Posterior cingulate gyrus (tissue), 11 donors: ENCODE results near the gene GMPPA.
A peak's percentile ranks its signal among the peaks of the same experiment; 100 is the strongest.

Experiments
- DNase-seq, 10 donors: peaks; one replicate each; pipeline versions ENCODE4 v3.0.0 to v3.0.0-alpha.2; 2020 to 2021; ENCODE audit warnings: mixed read lengths in 3 of 10
- intact Hi-C: fragments of 100-400 bp; cut with DNase I; formaldehyde crosslinking; loops from one replicate; pipeline ENCODE4 v1.15.1; 2023

The GMPPA gene

GRCh38 chr2:219533930-219534661, 35.4 kb downstream of the GMPPA start:
- DNase-seq = peak in 1 of 10 donors; percentile 26
- intact Hi-C loops = no loop called here

DNA sequence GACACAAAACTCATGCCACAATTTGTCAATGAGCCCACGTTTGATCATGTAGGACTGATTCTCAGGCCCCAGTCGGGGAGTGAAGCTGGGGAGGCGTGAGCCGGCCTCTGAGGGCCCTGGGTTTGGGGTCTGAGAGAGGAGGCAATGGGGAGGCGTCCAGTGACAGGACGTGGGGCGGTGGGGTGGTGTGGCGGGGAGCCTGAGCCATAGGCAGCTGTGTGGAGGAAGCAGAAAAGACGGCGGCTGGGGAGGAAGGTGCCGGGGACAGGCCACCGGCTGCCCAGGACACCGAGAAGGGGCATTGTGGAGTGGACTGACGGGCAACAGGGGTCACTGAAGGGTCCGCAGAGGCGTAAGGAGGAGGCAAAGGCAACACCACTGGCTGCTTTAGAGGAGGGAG, 37.7 kb downstream of the GMPPA start:
- intact Hi-C loops = no loop called here

GRCh38 chr2:219536967-219537366, 38.3 kb downstream of the GMPPA start:
- intact Hi-C loops = no loop called here
- DNase-seq = peak in 1 of 10 donors; percentile 47

More for the DNA sequence above, 37.7 kb downstream of the GMPPA start:
- peak in 2 of 10 donors; percentile 66 to 81 for DNase-seq

GRCh38 chr2:219537657-219538488, 39.2 kb downstream of the GMPPA start:
- DNase-seq = peak in 1 of 10 donors; percentile 61

DNA sequence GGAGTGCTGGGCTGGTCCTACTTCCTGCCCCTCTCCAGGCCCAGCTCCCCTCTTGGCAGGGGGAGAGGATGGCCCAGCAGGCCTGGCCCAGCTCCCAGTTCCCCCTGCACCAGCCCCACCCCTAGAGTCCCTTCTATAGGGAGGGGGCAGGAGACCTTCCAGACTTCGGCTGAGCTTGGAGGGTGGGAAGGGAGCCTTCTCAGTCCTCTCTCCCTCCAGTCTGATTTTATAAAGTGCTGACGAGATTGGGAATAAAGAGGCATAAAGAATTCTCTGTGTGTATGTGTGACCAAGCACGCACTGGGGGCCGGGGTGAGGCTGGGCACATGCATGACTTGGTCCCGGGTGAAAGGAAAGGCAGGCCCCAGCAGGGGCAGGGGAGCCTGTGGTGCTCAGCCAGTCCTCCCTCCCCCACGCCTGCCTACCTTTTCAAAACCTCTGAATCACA, 39.8 kb downstream of the GMPPA start:
- intact Hi-C loops = no loop called here
- peak in 1 of 10 donors; percentile 73 for DNase-seq

More at GRCh38 chr2:219537657-219538488, 39.2 kb downstream of the GMPPA start:
- intact Hi-C loops = no loop called here

GRCh38 chr2:219538956-219539788, 40.5 kb downstream of the GMPPA start:
- DNase-seq = peak in 2 of 10 donors; percentile 69 to 79
- intact Hi-C loops = no loop called here

DNA sequence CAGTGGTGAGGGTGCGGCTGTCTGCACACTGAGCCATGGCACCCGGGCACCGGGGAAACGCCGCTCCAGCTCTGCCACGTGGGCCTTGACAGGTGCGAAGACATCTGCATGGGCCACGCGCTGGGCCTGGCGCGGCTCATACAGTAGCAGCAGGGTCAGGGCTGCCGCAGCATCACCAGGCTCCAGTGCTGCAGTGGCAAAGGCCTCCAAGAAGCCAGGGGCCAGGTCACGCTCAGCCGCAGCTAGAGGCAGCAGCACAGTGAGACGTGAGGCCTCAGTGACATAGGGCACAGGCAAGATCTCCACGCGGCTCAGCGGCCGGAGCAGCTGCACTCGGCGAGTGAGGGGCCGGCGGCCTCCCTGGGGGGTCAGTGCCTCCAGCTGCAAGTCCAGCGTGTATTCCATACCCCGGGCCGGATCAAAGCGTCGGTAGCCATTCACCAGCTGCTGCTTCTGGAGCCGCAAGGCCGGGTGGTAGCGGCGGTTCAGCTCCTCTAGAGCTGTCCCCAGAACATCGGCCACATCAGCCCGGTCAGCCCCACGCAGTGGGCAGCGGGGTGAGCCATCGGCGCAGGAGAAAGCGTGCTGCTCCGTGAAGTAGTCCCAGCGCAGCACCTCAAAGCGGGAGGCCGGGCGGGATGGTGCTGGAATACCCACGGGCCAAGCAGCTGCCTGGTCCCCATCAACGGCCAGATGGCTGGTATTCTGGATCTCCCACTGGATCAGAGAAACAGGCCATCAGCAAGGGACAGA, 41.4 kb downstream of the GMPPA start:
- intact Hi-C loops = loop anchor here (5.0 kb wide), 2 partner anchors 147 to 153 kb away; partner anchors contain the start of gene DNPEP
- DNase-seq = peak in 1 of 10 donors; percentile 73

- intact Hi-C loops = loop anchor here (1.0 to 5.0 kb wide), 3 partner anchors 101 to 154 kb away; partner anchors contain the start of gene DNPEP
- DNase-seq = peak in 1 of 10 donors; percentile 64
These were observed 42.3 kb downstream of the GMPPA start for GRCh38 chr2:219540784-219541504.

GRCh38 chr2:219541611-219542180, 43.0 kb downstream of the GMPPA start:
- intact Hi-C loops = loop anchor here (1.0 to 5.0 kb wide), 3 partner anchors 101 to 154 kb away; partner anchors contain the start of gene DNPEP

GRCh38 chr2:219542931-219543595, 44.4 kb downstream of the GMPPA start:
- intact Hi-C loops = loop anchor here (5.0 kb wide), 2 partner anchors 144 to 156 kb away; partner anchors contain the start of gene DNPEP
- peak in 2 of 10 donors; percentile 91 to 92 for DNase-seq

More at GRCh38 chr2:219541611-219542180, 43.0 kb downstream of the GMPPA start:
- DNase-seq = peak; percentile 59 to 96 (median 80)

GRCh38 chr2:219543596-219544358, 45.1 kb downstream of the GMPPA start, which contains the start of the genes CHPF and TMEM198:
TSS of gene CHPF (minus strand) at chr2:219543809. CDS start at chr2:219543538, 271 bp downstream.
TSS of gene TMEM198 (plus strand) at chr2:219544028. CDS start at chr2:219544728, 700 bp downstream.
- intact Hi-C loops = loop anchor here (2.0 to 5.0 kb wide), 3 partner anchors 53 to 156 kb away; partner anchors contain the start of genes DNPEP and STK11IP
- DNase-seq = peak; percentile 98 to 100 (median 100)

DNA sequence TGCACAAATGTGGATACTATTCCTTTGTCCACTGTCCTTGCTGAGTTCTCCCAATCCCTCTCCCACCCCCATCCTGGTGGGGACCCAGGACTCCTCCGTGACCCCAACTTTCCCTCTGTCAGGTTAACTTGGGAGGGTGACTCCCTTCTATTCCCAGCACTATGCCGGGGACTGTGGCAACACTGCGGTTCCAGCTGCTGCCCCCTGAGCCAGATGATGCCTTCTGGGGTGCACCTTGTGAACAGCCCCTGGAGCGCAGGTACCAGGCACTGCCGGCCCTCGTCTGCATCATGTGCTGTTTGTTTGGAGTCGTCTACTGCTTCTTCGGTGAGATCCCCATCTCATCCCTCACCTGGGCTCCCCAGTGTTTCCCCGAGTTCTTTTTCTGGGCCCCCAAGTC, 45.9 kb downstream of the GMPPA start:
- intact Hi-C loops = loop anchor here (2.0 to 5.0 kb wide), 3 partner anchors 52 to 157 kb away; partner anchors contain the start of genes DNPEP and STK11IP
- DNase-seq = peak in 1 of 10 donors; percentile 53

DNA sequence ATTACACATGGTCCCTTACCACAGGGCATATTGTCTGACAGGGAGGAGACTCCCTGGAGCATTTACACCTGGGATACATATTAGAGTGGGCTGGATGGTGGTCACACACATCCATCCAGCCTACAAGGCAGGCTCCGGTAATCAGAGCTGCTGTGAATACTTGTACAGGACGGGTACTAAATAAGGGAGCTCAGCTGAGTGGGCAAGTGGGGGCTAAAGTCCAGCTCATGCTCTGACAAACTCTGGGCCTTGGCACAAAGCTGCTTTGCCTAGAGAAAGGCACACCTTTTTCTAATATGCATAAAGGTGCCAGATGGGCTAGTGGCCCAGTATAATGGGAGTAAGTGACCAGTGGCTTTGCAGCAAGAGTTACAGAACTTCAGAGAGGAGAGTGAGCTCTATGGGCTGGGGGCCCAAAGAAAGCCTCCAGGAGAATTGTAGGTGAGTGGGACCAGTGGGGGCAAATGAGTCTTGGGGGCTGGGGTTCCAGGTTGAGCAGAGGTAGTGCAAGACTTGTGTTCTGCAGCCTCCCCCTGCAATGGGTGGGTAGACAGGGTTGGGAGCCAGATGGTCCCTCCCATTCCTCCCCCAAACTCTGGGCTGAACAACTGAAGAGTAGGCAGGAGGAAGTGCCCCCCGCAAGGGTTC, 46.7 kb downstream of the GMPPA start:
- intact Hi-C loops = loop anchor here (2.0 kb wide), 1 partner anchor 51 kb away; the partner anchor contains the start of gene STK11IP
- no peak for DNase-seq

DNA sequence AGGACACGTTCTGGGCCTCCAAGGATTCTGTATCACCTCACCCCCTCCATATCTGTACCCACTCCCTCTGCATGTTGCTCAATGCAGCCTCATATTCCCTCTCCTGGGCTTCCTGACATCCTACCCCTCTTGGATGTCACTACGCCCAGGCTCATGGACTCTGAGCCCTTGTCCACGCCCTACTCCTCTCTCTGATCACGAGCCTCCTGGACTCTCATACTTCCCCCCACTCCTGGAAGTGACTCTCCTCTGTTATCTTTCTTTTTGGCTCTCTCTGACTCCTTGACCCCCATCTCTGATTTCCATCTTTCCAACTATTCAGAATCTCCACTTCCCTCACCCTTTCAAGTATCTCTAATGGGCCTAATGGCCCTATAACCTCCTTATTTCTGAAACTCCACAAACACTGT, 47.3 kb downstream of the GMPPA start:
- DNase-seq = no peak
- intact Hi-C loops = loop anchor here (2.0 kb wide), 1 partner anchor 51 kb away; the partner anchor contains the start of gene STK11IP

DNA sequence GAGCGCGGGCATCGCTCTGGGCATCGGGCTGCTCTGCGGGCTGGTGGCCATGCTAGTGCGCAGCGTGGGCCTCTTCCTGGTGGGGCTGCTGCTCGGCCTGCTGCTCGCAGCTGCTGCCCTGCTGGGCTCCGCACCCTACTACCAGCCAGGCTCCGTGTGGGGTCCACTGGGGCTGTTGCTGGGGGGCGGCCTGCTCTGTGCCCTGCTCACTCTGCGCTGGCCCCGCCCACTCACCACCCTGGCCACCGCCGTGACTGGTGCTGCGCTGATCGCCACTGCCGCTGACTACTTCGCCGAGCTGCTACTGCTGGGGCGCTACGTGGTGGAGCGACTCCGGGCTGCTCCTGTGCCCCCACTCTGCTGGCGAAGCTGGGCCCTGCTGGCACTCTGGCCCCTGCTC, 48.9 kb downstream of the GMPPA start:
- peak in 2 of 10 donors; percentile 73 to 82 for DNase-seq
- intact Hi-C loops = no loop called here

GRCh38 chr2:219548990-219549389, 50.3 kb downstream of the GMPPA start:
- intact Hi-C loops = no loop called here
- peak in 1 of 10 donors; percentile 80 for DNase-seq
